Measurements from ENCODE around the gene PAPPA2.

DNA sequence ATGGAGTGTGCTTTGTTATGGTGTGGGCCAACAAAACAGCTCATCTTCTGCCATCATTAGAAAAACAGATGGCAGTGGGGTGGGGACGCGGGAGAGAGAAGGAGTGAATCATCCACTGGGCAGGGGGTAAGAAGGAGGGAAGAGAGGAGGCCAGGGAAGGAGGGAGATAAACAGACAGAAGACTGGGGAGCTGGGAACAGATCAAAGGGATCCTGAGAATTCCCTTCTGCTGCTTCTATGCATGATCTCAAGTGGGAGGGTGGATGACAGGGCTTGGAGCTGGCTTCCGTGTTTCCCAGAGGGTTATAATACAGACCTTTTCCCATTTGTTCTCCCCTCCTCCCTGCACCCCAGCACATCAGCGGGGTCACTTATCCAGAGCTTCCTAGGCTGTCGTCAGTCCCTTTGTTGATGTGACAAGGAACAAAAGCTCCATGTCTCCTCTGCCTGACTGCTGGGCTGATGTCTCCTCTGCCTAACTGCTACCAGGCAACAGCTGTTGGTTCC, 338.6 kb downstream of the PAPPA2 start:
- no peak for TF ChIP-seq POLR2A (IDR thresholded peaks at IDR 0.05)
- TF ChIP-seq CTCF (IDR thresholded peaks at IDR 0.05) = no peak
